ENCODE data around the gene RAB42.

DNA sequence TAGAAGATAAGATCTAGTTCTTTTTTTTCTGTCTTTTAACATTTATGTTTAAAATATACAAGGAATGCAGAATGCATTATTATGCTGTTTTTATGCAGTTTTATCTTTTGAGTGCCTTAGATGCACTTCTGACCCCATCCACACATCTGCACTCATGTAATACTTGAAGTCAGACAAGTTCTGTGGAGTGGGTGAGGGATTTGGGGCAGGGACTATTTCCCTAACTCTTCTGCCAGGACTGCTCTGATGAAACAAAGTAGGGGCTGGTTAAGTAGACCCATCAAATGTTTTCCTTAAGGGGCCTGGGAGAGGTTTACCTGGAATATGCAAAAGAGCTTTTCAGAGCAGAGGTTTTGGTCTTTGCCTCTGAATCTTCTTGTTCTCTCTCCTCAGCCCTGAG lies 27.8 kb upstream of the RAB42 start:
- TF ChIP-seq POLR2A (IDR thresholded peaks at IDR 0.05; ENCODE audit: low read length) (no peak), GATA1 (IDR thresholded peaks at IDR 0.05; ENCODE audit: low read depth, low read length) (no peak)
